H1 (cell line): ENCODE measurements around the gene IDUA. TPM values are rescaled to one million over a fixed set of nuclear protein-coding genes. Genes with fewer than 3 reads are reported as not detected.
"Not testable (repeated sequence)": the region's sequence is repeated elsewhere in the genome, so short reads cannot be mapped to it uniquely, and the experiment has no call there.

Experiments used
- CTCF ChIA-PET: fragments of 300-600 bp; sonication (Branson Sonifier 250); formaldehyde crosslinking; loops from one replicate; lab custom pipeline; 2021; ENCODE audit not compliant: partially characterized antibody; lab: Charles Lee
- POLR2A ChIA-PET: fragments of 300-600 bp; sonication (Branson Sonifier 250); formaldehyde crosslinking; loops from one replicate; lab custom pipeline; 2021; ENCODE audit warnings: inconsistent platforms; ENCODE audit not compliant: partially characterized antibody; lab: Charles Lee
- DNase-seq, 2 experiments: peaks; one replicate each; pipeline versions ENCODE4 v3.0.0 to v3.0.0-alpha.2; 2010 to 2022; ENCODE audit warnings: low spot score in 2 of 2, low read depth in 1 of 2, mixed read lengths in 1 of 2
- FAIRE-seq: peaks from 2 replicates; lab custom pipeline; 2011; peaks lifted over from hg19 to GRCh38; lab: Jason Lieb, UNC
- H2AFZ ChIP-seq: 2 replicates; pipeline ENCODE4 v1.8.1; 2012; ENCODE audit warnings: low read length, inconsistent platforms
- H2AK5ac ChIP-seq: 2 replicates; pipeline ENCODE4 v1.6.1; 2013; ENCODE audit warnings: low read depth, low read length
- H2BK120ac ChIP-seq: replicated peaks from 2 replicates; pipeline ENCODE3; 2013; ENCODE audit warnings: low read depth, low read length, inconsistent platforms
- H2BK12ac ChIP-seq: 2 replicates; pipeline ENCODE4 v1.6.1; 2013; ENCODE audit warnings: low read depth, low read length
- H2BK15ac ChIP-seq: 2 replicates; pipeline ENCODE4 v1.6.1; 2013; ENCODE audit warnings: low read length
- H2BK20ac ChIP-seq: 2 replicates; pipeline ENCODE4 v1.6.1; 2013; ENCODE audit warnings: low read length
- H2BK5ac ChIP-seq: 2 replicates; pipeline ENCODE4 v1.6.1; 2013; ENCODE audit warnings: low read depth, low read length
- H3K14ac ChIP-seq: 2 replicates; pipeline ENCODE4 v1.6.1; 2013; ENCODE audit warnings: inconsistent platforms; ENCODE audit not compliant: insufficient read length
- H3K18ac ChIP-seq: 2 replicates; pipeline ENCODE4 v1.6.1; 2013; ENCODE audit warnings: low read length; ENCODE audit errors: extremely low read depth
- H3K23ac ChIP-seq: 2 replicates; pipeline ENCODE4 v1.6.1; 2013; ENCODE audit warnings: inconsistent platforms; ENCODE audit not compliant: insufficient read length
- H3K23me2 ChIP-seq: 2 replicates; pipeline ENCODE4 v1.6.1; 2013; ENCODE audit warnings: low read depth, low read length
- H3K27ac ChIP-seq: 2 replicates; pipeline ENCODE4 v1.6.1; 2011; ENCODE audit warnings: low read depth, low read length, inconsistent platforms
- H3K27me3 ChIP-seq, 4 experiments: replicated peaks in 1 of 4; 1 replicate in 1 of 4; 2 replicates in 3 of 4; pipeline versions ENCODE4 v1.6.1 to v1.8.1; 2011 to 2013; ENCODE audit warnings: low read length in 3 of 4, mild to moderate bottlenecking in 3 of 4, inconsistent platforms in 2 of 4, mixed read lengths in 2 of 4, moderate library complexity in 1 of 4; ENCODE audit not compliant: control insufficient read depth in 3 of 4, insufficient read depth in 3 of 4; ENCODE audit errors: extremely low read depth in 1 of 4
- H3K36me3 ChIP-seq, 4 experiments: 2 replicates each; pipeline versions ENCODE4 v1.6.1 to v1.8.1; 2011 to 2013; ENCODE audit warnings: mild to moderate bottlenecking in 4 of 4, low read length in 3 of 4, moderate library complexity in 2 of 4, control low read depth in 1 of 4, inconsistent platforms in 1 of 4; ENCODE audit not compliant: insufficient read depth in 4 of 4, control insufficient read depth in 2 of 4
- H3K4ac ChIP-seq: replicated peaks from 2 replicates; pipeline ENCODE3; 2013; ENCODE audit warnings: low read length, low read depth, mixed read lengths, inconsistent platforms; ENCODE audit not compliant: insufficient read length
- H3K4me1 ChIP-seq, 4 experiments: replicated peaks in 1 of 4; 1 replicate in 1 of 4; 2 replicates in 3 of 4; pipeline versions ENCODE4 v1.6.1 to v1.8.1; 2011 to 2013; ENCODE audit warnings: low read length in 3 of 4, inconsistent platforms in 2 of 4, mixed read lengths in 1 of 4; ENCODE audit not compliant: insufficient read depth in 4 of 4, control insufficient read depth in 3 of 4
- H3K4me2 ChIP-seq, 2 experiments: 2 replicates each; pipeline versions ENCODE4 v1.6.1 to v1.8.1; 2011 to 2013; ENCODE audit warnings: low read depth in 2 of 2, low read length in 2 of 2, control low read depth in 1 of 2, inconsistent platforms in 1 of 2, mild to moderate bottlenecking in 1 of 2; ENCODE audit not compliant: insufficient read depth in 1 of 2
- H3K4me3 ChIP-seq, 4 experiments: fragments of 200-600, 300-600 bp in 1 of 4; sonication (generic), shearing (Covaris generic), sonication (Bioruptor Twin) in 1 of 4; 2 replicates each; pipeline versions ENCODE4 v1.5.1 to v1.8.1; 2011 to 2016; ENCODE audit warnings: low read length in 4 of 4, low read depth in 3 of 4, control low read depth in 2 of 4, inconsistent platforms in 2 of 4, mild to moderate bottlenecking in 2 of 4, mixed read lengths in 1 of 4, moderate library complexity in 1 of 4; ENCODE audit not compliant: insufficient read depth in 2 of 4; ENCODE audit errors: extremely low read depth in 1 of 4
- H3K56ac ChIP-seq: replicated peaks from 2 replicates; pipeline ENCODE3; 2013; ENCODE audit warnings: low read depth, mild to moderate bottlenecking, mixed read lengths, low read length, inconsistent platforms; ENCODE audit not compliant: insufficient read length
- H3K79me1 ChIP-seq: 2 replicates; pipeline ENCODE4 v1.6.1; 2013; ENCODE audit warnings: low read depth, low read length, control low read depth
- H3K79me2 ChIP-seq, 2 experiments: 2 replicates each; pipeline versions ENCODE4 v1.6.1 to v1.8.1; 2012 to 2013; ENCODE audit warnings: low read length in 2 of 2, mild to moderate bottlenecking in 2 of 2, inconsistent platforms in 1 of 2; ENCODE audit not compliant: insufficient read depth in 2 of 2, control insufficient read depth in 1 of 2
- H3K9ac ChIP-seq, 4 experiments: replicated peaks in 1 of 4; 1 replicate in 1 of 4; 2 replicates in 3 of 4; pipeline versions ENCODE4 v1.6.1 to v1.8.1; 2011 to 2013; ENCODE audit warnings: low read depth in 3 of 4, low read length in 3 of 4, control low read depth in 2 of 4, mild to moderate bottlenecking in 2 of 4, moderate library complexity in 2 of 4, inconsistent platforms in 1 of 4; ENCODE audit errors: extremely low read depth in 1 of 4
- H3K9me3 ChIP-seq, 2 experiments: 2 replicates each; pipeline versions ENCODE4 v1.6.1 to v1.8.1; 2012 to 2013; ENCODE audit warnings: mild to moderate bottlenecking in 2 of 2, moderate library complexity in 2 of 2, control low read depth in 1 of 2, inconsistent platforms in 1 of 2, low read depth in 1 of 2, low read length in 1 of 2, mixed read lengths in 1 of 2; ENCODE audit not compliant: insufficient read depth in 2 of 2
- H4K20me1 ChIP-seq, 2 experiments: replicated peaks in 1 of 2; 2 replicates each; pipeline versions ENCODE3 to v1.8.1; 2011 to 2013; ENCODE audit warnings: inconsistent platforms in 2 of 2, low read length in 2 of 2, mild to moderate bottlenecking in 1 of 2; ENCODE audit not compliant: insufficient read depth in 2 of 2, control insufficient read depth in 1 of 2
- H4K5ac ChIP-seq: 2 replicates; pipeline ENCODE4 v1.6.1; 2013; ENCODE audit warnings: low read length, low read depth, mixed read lengths, inconsistent platforms; ENCODE audit not compliant: insufficient read length
- H4K8ac ChIP-seq: 2 replicates; pipeline ENCODE4 v1.8.0; 2013; ENCODE audit warnings: mild to moderate bottlenecking, moderate library complexity, low read length, inconsistent platforms; ENCODE audit not compliant: insufficient read depth; ENCODE audit errors: extremely low read depth
- H4K91ac ChIP-seq: replicated peaks from 2 replicates; pipeline ENCODE3; 2013; ENCODE audit warnings: low read length, mixed read lengths, inconsistent platforms; ENCODE audit not compliant: insufficient read length
- WGBS, 2 experiments: shearing (Covaris generic) in 1 of 2; methylation state at CpG; one replicate each; pipeline versions ENCODE4 v1.1.6 to v1.1.7; 2013 to 2015; ENCODE audit warnings: low lambda C conversion rate in 2 of 2, mixed read lengths in 2 of 2, inconsistent platforms in 1 of 2, low coverage in 1 of 2, missing lambda C conversion rate in 1 of 2; ENCODE audit not compliant: insufficient replicate concordance in 2 of 2, insufficient coverage in 1 of 2, insufficient read length in 1 of 2; ENCODE audit errors: extremely low coverage in 1 of 2, missing lambda C conversion rate in 1 of 2; 5-methylcytosine and 5-hydroxymethylcytosine counted together
- polyA plus RNA-seq, 7 experiments: library from polyadenylated mRNA; depleted of rRNA in 3 of 7; stranded (reverse) in 5 of 7; unstranded in 2 of 7; fragments of >200 nt in 5 of 7; fragments of 200-250 nt in 2 of 7; gene quantifications; 1 replicate in 5 of 7; 2 replicates in 1 of 7; 4 replicates in 1 of 7; pipeline versions ENCODE4 v1.2.1 to v1.2.3, GENCODE V29; 2011 to 2013; ENCODE audit warnings: missing spikeins in 2 of 7, mixed read lengths in 2 of 7
- total RNA-seq: library from RNA; stranded (reverse); fragmentation: NEBNext Ultra II Directional; extraction: Animal tissue kit (Norgen Biotek cat#: 25700); gene quantifications from 2 replicates; pipeline ENCODE4 v1.2.1, GENCODE V29; 2021

IDUA gene
- total and polyA plus RNA-seq, 2 of the 8 experiments (the other 6 are each of a cell fraction or from before 2014, with no cell fraction given): 2.8 to 4.8 TPM

GRCh38 chr4:1046581-1047011 is 59.8 kb downstream of the IDUA start:
- H3K27ac ChIP-seq, H3K18ac ChIP-seq, H3K4me3 ChIP-seq, H2BK15ac ChIP-seq, H4K91ac ChIP-seq, H3K23ac ChIP-seq, H3K9me3 ChIP-seq, H3K14ac ChIP-seq, H4K8ac ChIP-seq, H2AK5ac ChIP-seq, H3K56ac ChIP-seq, H3K4me2 ChIP-seq, H3K9ac ChIP-seq, H2BK5ac ChIP-seq, H3K4ac ChIP-seq, H2BK12ac ChIP-seq, H3K27me3 ChIP-seq, H2AFZ ChIP-seq, FAIRE-seq, H3K79me2 ChIP-seq, H4K20me1 ChIP-seq, H2BK20ac ChIP-seq, H3K79me1 ChIP-seq, POLR2A ChIA-PET, H3K36me3 ChIP-seq, H4K5ac ChIP-seq, H2BK120ac ChIP-seq: not testable (repeated sequence)
- CTCF ChIA-PET: interaction anchor here (1.0 kb wide), 1 partner anchor 27 kb away, joined by 4 read pairs; no protein-coding TSS in a partner anchor
- 69% methylated on average over 12 of the region's 29 CpGs; no CpG with 5 or more reads in 1 of the 2 experiments for WGBS, 2 experiments
- peaks cover 12% of the 10 kb centered on the region for H3K23me2 ChIP-seq
- DNase-seq: peak in 1 of 2 experiments; percentile 67
- peaks cover 0 to 14% (median 9%) of the 10 kb centered on the region in 4 experiments; a peak in 6 of 7 replicates for H3K4me1 ChIP-seq
